Smooth muscle cell (in vitro differentiated cells): Measurements from ENCODE around the gene TNFSF11. TPM values are rescaled to one million over a fixed set of nuclear protein-coding genes. Genes with fewer than 3 reads are reported as not detected.

Experiments used
- DNase-seq: peaks from one replicate; lab custom pipeline; 2025; ENCODE audit not compliant: unreplicated experiment; lab: John Stamatoyannopoulos, UW
- H2AFZ ChIP-seq: fragments of 200-600 bp; sonication (generic); 2 replicates; pipeline ENCODE4 v1.6.0; 2016; ENCODE audit warnings: antibody characterized with exemption, low read depth, mild to moderate bottlenecking
- H3F3A ChIP-seq: fragments of 200-600 bp; sonication (generic); 2 replicates; pipeline ENCODE4 v1.6.0; 2017; ENCODE audit warnings: antibody characterized with exemption, low read depth
- H3K27ac ChIP-seq: fragments of 200-600 bp; sonication (generic); 2 replicates; pipeline ENCODE4 v1.5.1; 2016; ENCODE audit warnings: low read depth, mild to moderate bottlenecking
- H3K27me3 ChIP-seq: fragments of 200-600 bp; sonication (generic); 2 replicates; pipeline ENCODE4 v1.6.1; 2016; ENCODE audit warnings: low read depth, mild to moderate bottlenecking
- H3K36me3 ChIP-seq: fragments of 200-600 bp; sonication (generic); 2 replicates; pipeline ENCODE4 v1.5.1; 2016; ENCODE audit warnings: low read depth
- H3K4me1 ChIP-seq: fragments of 200-600 bp; sonication (generic); 2 replicates; pipeline ENCODE4 v1.5.1; 2016; ENCODE audit warnings: low read depth
- H3K4me2 ChIP-seq: fragments of 200-600 bp; sonication (generic); 2 replicates; pipeline ENCODE4 v1.6.0; 2016; ENCODE audit warnings: mild to moderate bottlenecking
- H3K4me3 ChIP-seq: fragments of 200-600 bp; sonication (generic); 2 replicates; pipeline ENCODE4 v1.5.1; 2016; ENCODE audit warnings: mild to moderate bottlenecking
- H3K79me2 ChIP-seq: fragments of 200-600 bp; sonication (generic); 2 replicates; pipeline ENCODE4 v1.6.0; 2016; ENCODE audit warnings: low read depth, mild to moderate bottlenecking
- H3K9ac ChIP-seq: fragments of 200-600 bp; sonication (generic); 2 replicates; pipeline ENCODE4 v1.6.0; 2016; ENCODE audit warnings: low read depth
- H3K9me3 ChIP-seq: fragments of 200-600 bp; sonication (generic); replicated peaks from 2 replicates; pipeline ENCODE4 v1.5.1; 2016; ENCODE audit warnings: low read depth
- H4K20me1 ChIP-seq: fragments of 200-600 bp; sonication (generic); 2 replicates; pipeline ENCODE4 v1.6.0; 2016; ENCODE audit warnings: low read depth
- CTCF ChIP-seq: fragments of 200-600 bp; sonication (generic); IDR thresholded peaks from 2 replicates; pipeline ENCODE4 v1.5.1; 2017; ENCODE audit warnings: borderline replicate concordance, mild to moderate bottlenecking, antibody characterized with exemption; ENCODE audit not compliant: insufficient read depth, poor library complexity, severe bottlenecking
- WGBS: methylation state at CpG from one replicate; pipeline ENCODE4 v1.1.7; 2016; ENCODE audit warnings: low lambda C conversion rate; 5-methylcytosine and 5-hydroxymethylcytosine counted together
- polyA plus RNA-seq: library from polyadenylated mRNA; unstranded; fragments of >200 nt; fragmentation: Nextera tagmentation; extraction: Ambion mirVana; gene quantifications from 2 replicates; pipeline ENCODE4 v1.2.1, GENCODE V29; 2016
- total RNA-seq: library from RNA; depleted of rRNA; stranded (reverse); fragments of >200 nt; gene quantifications from 2 replicates; pipeline ENCODE4 v1.2.3, GENCODE V29; 2014

The TNFSF11 gene
- total and polyA plus RNA-seq, 2 experiments from 2014 or later = not detected

- H2AFZ ChIP-seq = no peak overlapping the region
- 42% methylated on average over 4 of the region's 4 CpGs for WGBS
- no peaks in the 10 kb centered on the region for H3K4me1 ChIP-seq
- no peaks in the 10 kb centered on the region for H3K27me3 ChIP-seq
- no peak overlapping the region for H3K9ac ChIP-seq
- no peak overlapping the region for H3K4me2 ChIP-seq
- no peak overlapping the region for H3K27ac ChIP-seq
- TF ChIP-seq CTCF = no peak
- no peak for DNase-seq
- no peaks in the 10 kb centered on the region for H3K36me3 ChIP-seq
- no peaks in the 10 kb centered on the region for H3F3A ChIP-seq
- H4K20me1 ChIP-seq = no peaks in the 10 kb centered on the region
- H3K79me2 ChIP-seq = no peaks in the 10 kb centered on the region
- no peaks in the 10 kb centered on the region for H3K9me3 ChIP-seq
- H3K4me3 ChIP-seq = no peak overlapping the region
Measured at GRCh38 chr13:42544246-42544926, 29.6 kb upstream of the TNFSF11 start.

- Histone ChIP-seq H3K9ac (no peak overlapping the region), H3K36me3 (no peaks in the 10 kb centered on the region), H4K20me1 (no peaks in the 10 kb centered on the region), H3K9me3 (no peaks in the 10 kb centered on the region), H3K27me3 (no peaks in the 10 kb centered on the region), H3K4me3 (no peak overlapping the region), H2AFZ (no peak overlapping the region), H3K4me1 (no peaks in the 10 kb centered on the region), H3F3A (no peaks in the 10 kb centered on the region), H3K27ac (no peak overlapping the region), H3K79me2 (no peaks in the 10 kb centered on the region), H3K4me2 (no peak overlapping the region)
- no peak for TF ChIP-seq CTCF
- DNase-seq = no peak
- WGBS = 80% methylated on average over 3 of the region's 3 CpGs
Measured at GRCh38 chr13:42545842-42546241, 28.1 kb upstream of the TNFSF11 start.

- H2AFZ ChIP-seq = no peak overlapping the region
- H3F3A ChIP-seq = no peaks in the 10 kb centered on the region
- no peaks in the 10 kb centered on the region for H4K20me1 ChIP-seq
- no peak overlapping the region for H3K9ac ChIP-seq
- no peaks in the 10 kb centered on the region for H3K79me2 ChIP-seq
- WGBS = 96% methylated on average over 1 of the region's 1 CpG
- no peaks in the 10 kb centered on the region for H3K9me3 ChIP-seq
- H3K27ac ChIP-seq = no peak overlapping the region
- no peaks in the 10 kb centered on the region for H3K36me3 ChIP-seq
- no peak overlapping the region for H3K4me3 ChIP-seq
- no peaks in the 10 kb centered on the region for H3K27me3 ChIP-seq
- H3K4me1 ChIP-seq = no peaks in the 10 kb centered on the region
- H3K4me2 ChIP-seq = no peak overlapping the region
- no peak for DNase-seq
- TF ChIP-seq CTCF = no peak
Measured at GRCh38 chr13:42547612-42548011, 26.3 kb upstream of the TNFSF11 start.
